PC-3 (cell line): Measurements from ENCODE around the gene KIAA0513.

Experiments used
- CTCF ChIP-seq: fragments of 300-600 bp; sonication (generic); conservative IDR thresholded peaks from 2 replicates; pipeline ENCODE4 v1.5.1; 2017; ENCODE audit warnings: antibody characterized with exemption, low read depth, mild to moderate bottlenecking, low read length
- EZH2 ChIP-seq: fragments of 300-600 bp; sonication (generic); IDR thresholded peaks from one replicate; pipeline ENCODE4 v1.6.1; 2017; ENCODE audit warnings: antibody characterized with exemption, mild to moderate bottlenecking, low read length; ENCODE audit not compliant: unreplicated experiment

- no peak for TF ChIP-seq CTCF
- TF ChIP-seq EZH2, result no peak
Measured at GRCh38 chr16:85134076-85134788, 106.6 kb downstream of the KIAA0513 start.
